ENCODE results near the gene KRT84. TPM values are rescaled to one million over a fixed set of nuclear protein-coding genes. Genes with fewer than 3 reads are reported as not detected.

KRT84 gene
- total and polyA plus RNA-seq, 11 donors = not detected

- Histone ChIP-seq H3K36me3 (no peaks in the 10 kb centered on the region), H3K27me3 (peaks cover 0 to 41% (median 2%) of the 10 kb centered on the region in 9 donors), H3K9me3 (no peaks in the 10 kb centered on the region), H3K4me3 (no peak overlapping the region), H3K27ac (no peak overlapping the region), H3K4me1 (peaks cover 0 to 8% (median 0%) of the 10 kb centered on the region in 12 donors)
- DNase-seq (no peak), ATAC-seq (no peak)
- WGBS, 4 donors = 79 to 93% (median 81%) methylated on average over 2 of the region's 2 CpGs
- no peak for TF ChIP-seq POLR2A (IDR thresholded peaks at IDR 0.05)
- TF ChIP-seq, protein P1, sequence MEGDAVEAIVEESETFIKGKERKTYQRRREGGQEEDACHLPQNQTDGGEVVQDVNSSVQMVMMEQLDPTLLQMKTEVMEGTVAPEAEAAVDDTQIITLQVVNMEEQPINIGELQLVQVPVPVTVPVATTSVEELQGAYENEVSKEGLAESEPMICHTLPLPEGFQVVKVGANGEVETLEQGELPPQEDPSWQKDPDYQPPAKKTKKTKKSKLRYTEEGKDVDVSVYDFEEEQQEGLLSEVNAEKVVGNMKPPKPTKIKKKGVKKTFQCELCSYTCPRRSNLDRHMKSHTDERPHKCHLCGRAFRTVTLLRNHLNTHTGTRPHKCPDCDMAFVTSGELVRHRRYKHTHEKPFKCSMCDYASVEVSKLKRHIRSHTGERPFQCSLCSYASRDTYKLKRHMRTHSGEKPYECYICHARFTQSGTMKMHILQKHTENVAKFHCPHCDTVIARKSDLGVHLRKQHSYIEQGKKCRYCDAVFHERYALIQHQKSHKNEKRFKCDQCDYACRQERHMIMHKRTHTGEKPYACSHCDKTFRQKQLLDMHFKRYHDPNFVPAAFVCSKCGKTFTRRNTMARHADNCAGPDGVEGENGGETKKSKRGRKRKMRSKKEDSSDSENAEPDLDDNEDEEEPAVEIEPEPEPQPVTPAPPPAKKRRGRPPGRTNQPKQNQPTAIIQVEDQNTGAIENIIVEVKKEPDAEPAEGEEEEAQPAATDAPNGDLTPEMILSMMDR (IDR thresholded peaks at IDR 0.05) = no peak
- intact Hi-C loops (cut with DNase I) = no loop called here
Measured at GRCh38 chr12:52352951-52353350, 32.5 kb downstream of the KRT84 start.

GRCh38 chr12:52351196-52352059 is 34.0 kb downstream of the KRT84 start:
- 38 to 54% (median 44%) methylated on average over 9 of the region's 9 CpGs for WGBS, 4 donors
- Histone ChIP-seq H3K9me3 (no peaks in the 10 kb centered on the region), H3K27me3 (peaks cover 0 to 28% (median 0%) of the 10 kb centered on the region in 9 donors), H3K36me3 (no peaks in the 10 kb centered on the region), H3K4me1 (peaks cover 0 to 14% (median 0%) of the 10 kb centered on the region in 12 donors), H3K4me3 (no peak overlapping the region), H3K27ac (no peak overlapping the region)
- TF ChIP-seq, protein P1 (IDR thresholded peaks at IDR 0.05) = no peak
- TF ChIP-seq POLR2A (IDR thresholded peaks at IDR 0.05) = no peak
- intact Hi-C loops (cut with DNase I) = no loop called here
- ATAC-seq (peak; percentile 77 to 85 (median 81)), DNase-seq (peak in 4 of 5 donors; percentile 46 to 63 (median 62))

- H3K36me3 ChIP-seq = no peaks in the 10 kb centered on the region
- no peak overlapping the region for H3K4me3 ChIP-seq
- peaks cover 0 to 21% (median 0%) of the 10 kb centered on the region in 9 donors for H3K27me3 ChIP-seq
- 92 to 94% (median 93%) methylated on average over 5 of the region's 5 CpGs for WGBS, 4 donors
- no peak for ATAC-seq
- H3K4me1 ChIP-seq = peaks cover 0 to 19% (median 0%) of the 10 kb centered on the region in 12 donors
- TF ChIP-seq, protein P1 (IDR thresholded peaks at IDR 0.05) = no peak
- TF ChIP-seq POLR2A (IDR thresholded peaks at IDR 0.05) = no peak
- H3K27ac ChIP-seq = no peak overlapping the region
- H3K9me3 ChIP-seq = no peaks in the 10 kb centered on the region
- intact Hi-C loops (cut with DNase I) = no loop called here
- DNase-seq = no peak
Measured at GRCh38 chr12:52350786-52351185, 34.7 kb downstream of the KRT84 start.

GRCh38 chr12:52350021-52350620 is 35.3 kb downstream of the KRT84 start:
- Histone ChIP-seq H3K27me3 (peaks cover 0 to 15% (median 0%) of the 10 kb centered on the region in 9 donors), H3K4me3 (no peak overlapping the region), H3K9me3 (no peaks in the 10 kb centered on the region), H3K36me3 (no peaks in the 10 kb centered on the region), H3K27ac (no peak overlapping the region), H3K4me1 (peaks cover 0 to 19% (median 0%) of the 10 kb centered on the region in 12 donors)
- no peak for ATAC-seq
- no peak for DNase-seq
- intact Hi-C loops (cut with DNase I) = no loop called here
- WGBS, 4 donors = 88 to 96% (median 92%) methylated on average over 8 of the region's 8 CpGs
- TF ChIP-seq, protein P1 (IDR thresholded peaks at IDR 0.05) = no peak
- no peak for TF ChIP-seq POLR2A (IDR thresholded peaks at IDR 0.05)
